OCI-LY7 (cell line): ENCODE measurements around the gene GABARAP. TPM values are rescaled to one million over a fixed set of nuclear protein-coding genes. Genes with fewer than 3 reads are reported as not detected.

Source experiments
- BruUV-seq: library from RNA; stranded (reverse); fragments of 400-500 nt; replicated peaks from 2 replicates; lab custom pipeline; 2021; lab: Mats Ljungman, UMichigan
- CTCF ChIA-PET: fragments of 300-600 bp; sonication (Branson Sonifier 250); formaldehyde crosslinking; loops from one replicate; lab custom pipeline; 2022; ENCODE audit warnings: antibody characterized with exemption; ENCODE audit not compliant: unreplicated experiment; lab: Charles Lee
- POLR2A ChIA-PET: fragments of 300-600 bp; sonication (Branson Sonifier 250); formaldehyde crosslinking; loops from one replicate; lab custom pipeline; 2022; ENCODE audit warnings: antibody characterized with exemption; lab: Charles Lee
- DNase-seq: peaks from one replicate; pipeline ENCODE4 v3.0.0-alpha.2; 2015; ENCODE audit warnings: low spot score
- H2AFZ ChIP-seq: fragments of 200-600 bp; sonication (generic), shearing (Covaris generic); 2 replicates; pipeline ENCODE4 v1.6.1; 2014; ENCODE audit warnings: mild to moderate bottlenecking, antibody characterized with exemption, low read length, moderate library complexity
- H3K27ac ChIP-seq: fragments of 200-600 bp; sonication (generic); 2 replicates; pipeline ENCODE4 v1.5.1; 2014; ENCODE audit warnings: mixed run types, low read depth, mild to moderate bottlenecking, moderate library complexity, low read length, inconsistent platforms; ENCODE audit not compliant: poor library complexity, severe bottlenecking
- H3K36me3 ChIP-seq: fragments of 200-600 bp; sonication (generic); 2 replicates; pipeline ENCODE4 v1.6.1; 2014; ENCODE audit warnings: mild to moderate bottlenecking, antibody characterized with exemption, low read length, moderate library complexity, mixed read lengths; ENCODE audit not compliant: insufficient read depth
- H3K4me1 ChIP-seq: fragments of 200-600 bp; sonication (generic); 2 replicates; pipeline ENCODE4 v1.5.1; 2014; ENCODE audit warnings: mild to moderate bottlenecking, low read length; ENCODE audit not compliant: insufficient read depth, poor library complexity, severe bottlenecking
- H3K4me2 ChIP-seq: fragments of 200-600 bp; sonication (generic); 2 replicates; pipeline ENCODE4 v1.6.1; 2014; ENCODE audit warnings: mild to moderate bottlenecking, low read length
- H3K4me3 ChIP-seq: fragments of 200-600 bp; sonication (generic); 2 replicates; pipeline ENCODE4 v1.5.1; 2014; ENCODE audit warnings: mild to moderate bottlenecking, low read depth, low read length; ENCODE audit not compliant: poor library complexity, severe bottlenecking
- H3K79me2 ChIP-seq: fragments of 200-600 bp; sonication (generic); 2 replicates; pipeline ENCODE4 v1.6.1; 2016; ENCODE audit warnings: low read depth, mild to moderate bottlenecking, low read length, moderate library complexity, mixed read lengths; ENCODE audit not compliant: insufficient read depth
- H3K9me2 ChIP-seq: fragments of 200-600 bp; sonication (generic); 2 replicates; pipeline ENCODE4 v1.6.1; 2016; ENCODE audit warnings: mild to moderate bottlenecking, low read length, mixed read lengths; ENCODE audit not compliant: insufficient read depth
- H3K9me3 ChIP-seq: fragments of 200-600 bp; sonication (generic); 2 replicates; pipeline ENCODE4 v1.6.1; 2014; ENCODE audit warnings: mild to moderate bottlenecking, mixed run types, low read length, mixed read lengths
- H4K20me1 ChIP-seq: fragments of 200-600 bp; sonication (generic); 2 replicates; pipeline ENCODE4 v1.6.1; 2014; ENCODE audit warnings: mild to moderate bottlenecking, antibody characterized with exemption, low read length, moderate library complexity, mixed read lengths; ENCODE audit not compliant: insufficient read depth
- CTCF ChIP-seq: fragments of 200-600 bp; sonication (generic); conservative IDR thresholded peaks from 2 replicates; pipeline ENCODE4 v1.5.1; 2014; ENCODE audit warnings: mild to moderate bottlenecking, antibody characterized with exemption, low read length, moderate library complexity, mixed read lengths
- EZH2phosphoT487 ChIP-seq: fragments of 200-600 bp; sonication (generic); IDR thresholded peaks from 2 replicates; pipeline ENCODE4 v1.6.1; 2018; ENCODE audit warnings: low read depth, borderline replicate concordance, mild to moderate bottlenecking, mixed run types, antibody characterized with exemption, low read length, moderate library complexity, mixed read lengths
- intact Hi-C: fragments of 100-400 bp; cut with micrococcal nuclease; formaldehyde crosslinking; loops from one replicate; pipeline ENCODE4 v1.10.0; 2022; ENCODE audit not compliant: unreplicated experiment
- total RNA-seq, 2 experiments: library from RNA; depleted of rRNA in 1 of 2; stranded (reverse); fragments of >200 nt in 1 of 2; shearing (Covaris generic) in 1 of 2; gene quantifications; 2 replicates each; pipeline ENCODE4 v1.2.3, GENCODE V29; 2014 to 2022

Gene GABARAP
- total RNA-seq, 2 experiments from 2014 or later: 128 to 199 TPM

GRCh38 chr17:7214300-7215135 lies 27.7 kb downstream of the GABARAP start:
- Histone ChIP-seq H3K4me1 (peaks cover 52% of the 10 kb centered on the region), H4K20me1 (no peaks in the 10 kb centered on the region), H2AFZ (no peak overlapping the region), H3K79me2 (peaks cover 30% of the 10 kb centered on the region), H3K4me3 (peak overlapping the region; percentile 75), H3K4me2 (peak overlapping the region; percentile 78), H3K36me3 (no peaks in the 10 kb centered on the region), H3K27ac (peak overlapping the region; percentile 65), H3K9me3 (no peaks in the 10 kb centered on the region), H3K9me2 (no peaks in the 10 kb centered on the region)
- intact Hi-C loops: loop anchor here (1.0 to 2.0 kb wide), 2 partner anchors 24 to 93 kb away; partner anchors contain the start of genes EIF5A and PHF23
- ChIA-PET CTCF (interaction anchor here (0.6 kb wide), 2 partner anchors 630 to 654 kb away, joined by 4 read pairs; no protein-coding TSS in a partner anchor), POLR2A (interaction anchor here (0.7 kb wide), 1 partner anchor 175 kb away, joined by 3 read pairs; no protein-coding TSS in a partner anchor)
- TF ChIP-seq EZH2phosphoT487: no peak
- peak; percentile 74 for TF ChIP-seq CTCF
- BruUV-seq: no TSS peak
- peak; percentile 99 for DNase-seq

GRCh38 chr17:7213895-7214299 lies 28.4 kb downstream of the GABARAP start:
- Histone ChIP-seq H3K36me3 (no peaks in the 10 kb centered on the region), H4K20me1 (no peaks in the 10 kb centered on the region), H2AFZ (no peak overlapping the region), H3K9me2 (no peaks in the 10 kb centered on the region), H3K9me3 (no peaks in the 10 kb centered on the region), H3K79me2 (peaks cover 30% of the 10 kb centered on the region), H3K4me1 (peaks cover 46% of the 10 kb centered on the region), H3K4me3 (peak overlapping the region; percentile 75), H3K4me2 (peak overlapping the region; percentile 72), H3K27ac (peak overlapping the region; percentile 51)
- TF ChIP-seq EZH2phosphoT487 (no peak), CTCF (peak; percentile 82)
- DNase-seq: peak; percentile 86
- BruUV-seq: no TSS peak
- intact Hi-C loops: loop anchor here (1.0 to 2.0 kb wide), 2 partner anchors 25 to 93 kb away; partner anchors contain the start of genes EIF5A and PHF23
- POLR2A ChIA-PET: interaction anchor here (0.7 kb wide), 1 partner anchor 174 kb away, joined by 3 read pairs; no protein-coding TSS in a partner anchor
- CTCF ChIA-PET: interaction anchor here (0.6 kb wide), 1 partner anchor 654 kb away, joined by 4 read pairs; no protein-coding TSS in a partner anchor
